Body of pancreas (tissue), 4 donors: ENCODE measurements around the gene NCOA1.

Source experiments
- POLR2A ChIP-seq, 3 donors: fragments of 450-650 bp; IDR thresholded peaks; one replicate each; pipeline ENCODE4 v1.6.1; 2016; ENCODE audit warnings: antibody characterized with exemption in 3 of 3, mild to moderate bottlenecking in 2 of 3
- TF ChIP-seq, protein P1 (sequence below), 7 experiments: fragments of 450-650 bp in 4 of 7; fragments of 200-600 bp in 3 of 7; sonication (generic) in 3 of 7; IDR thresholded peaks; one replicate each; pipeline ENCODE4 v1.5.1; 2016 to 2019; ENCODE audit warnings: antibody characterized with exemption in 7 of 7

DNA sequence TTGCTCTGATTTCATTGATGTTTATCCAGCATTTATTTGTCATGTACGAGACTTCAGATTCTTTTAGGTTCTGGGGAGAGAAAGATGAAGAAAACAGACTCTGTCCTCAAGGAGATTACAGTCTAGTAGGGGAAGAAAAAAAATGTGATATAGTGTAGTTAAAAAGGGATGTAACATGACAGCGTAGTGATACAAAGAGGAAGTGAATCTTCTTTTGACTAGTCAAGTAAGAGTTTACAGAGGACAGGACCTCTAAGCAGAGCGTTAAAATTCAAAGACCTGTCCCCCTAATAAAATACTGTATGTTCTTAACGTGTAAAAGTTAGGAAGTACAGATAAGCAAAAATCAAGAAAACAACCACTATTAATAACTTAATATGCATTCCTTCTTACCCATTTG, 47.7 kb downstream of the NCOA1 start:
- TF ChIP-seq, protein P1, sequence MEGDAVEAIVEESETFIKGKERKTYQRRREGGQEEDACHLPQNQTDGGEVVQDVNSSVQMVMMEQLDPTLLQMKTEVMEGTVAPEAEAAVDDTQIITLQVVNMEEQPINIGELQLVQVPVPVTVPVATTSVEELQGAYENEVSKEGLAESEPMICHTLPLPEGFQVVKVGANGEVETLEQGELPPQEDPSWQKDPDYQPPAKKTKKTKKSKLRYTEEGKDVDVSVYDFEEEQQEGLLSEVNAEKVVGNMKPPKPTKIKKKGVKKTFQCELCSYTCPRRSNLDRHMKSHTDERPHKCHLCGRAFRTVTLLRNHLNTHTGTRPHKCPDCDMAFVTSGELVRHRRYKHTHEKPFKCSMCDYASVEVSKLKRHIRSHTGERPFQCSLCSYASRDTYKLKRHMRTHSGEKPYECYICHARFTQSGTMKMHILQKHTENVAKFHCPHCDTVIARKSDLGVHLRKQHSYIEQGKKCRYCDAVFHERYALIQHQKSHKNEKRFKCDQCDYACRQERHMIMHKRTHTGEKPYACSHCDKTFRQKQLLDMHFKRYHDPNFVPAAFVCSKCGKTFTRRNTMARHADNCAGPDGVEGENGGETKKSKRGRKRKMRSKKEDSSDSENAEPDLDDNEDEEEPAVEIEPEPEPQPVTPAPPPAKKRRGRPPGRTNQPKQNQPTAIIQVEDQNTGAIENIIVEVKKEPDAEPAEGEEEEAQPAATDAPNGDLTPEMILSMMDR (IDR thresholded peaks at IDR 0.05): no peak
- TF ChIP-seq POLR2A (IDR thresholded peaks at IDR 0.05): no peak
